ENCODE data around the gene C11orf68.
"Not testable (repeated sequence)": the region's sequence is repeated elsewhere in the genome, so short reads cannot be mapped to it uniquely, and the experiment has no call there.

C11orf68 gene

DNA sequence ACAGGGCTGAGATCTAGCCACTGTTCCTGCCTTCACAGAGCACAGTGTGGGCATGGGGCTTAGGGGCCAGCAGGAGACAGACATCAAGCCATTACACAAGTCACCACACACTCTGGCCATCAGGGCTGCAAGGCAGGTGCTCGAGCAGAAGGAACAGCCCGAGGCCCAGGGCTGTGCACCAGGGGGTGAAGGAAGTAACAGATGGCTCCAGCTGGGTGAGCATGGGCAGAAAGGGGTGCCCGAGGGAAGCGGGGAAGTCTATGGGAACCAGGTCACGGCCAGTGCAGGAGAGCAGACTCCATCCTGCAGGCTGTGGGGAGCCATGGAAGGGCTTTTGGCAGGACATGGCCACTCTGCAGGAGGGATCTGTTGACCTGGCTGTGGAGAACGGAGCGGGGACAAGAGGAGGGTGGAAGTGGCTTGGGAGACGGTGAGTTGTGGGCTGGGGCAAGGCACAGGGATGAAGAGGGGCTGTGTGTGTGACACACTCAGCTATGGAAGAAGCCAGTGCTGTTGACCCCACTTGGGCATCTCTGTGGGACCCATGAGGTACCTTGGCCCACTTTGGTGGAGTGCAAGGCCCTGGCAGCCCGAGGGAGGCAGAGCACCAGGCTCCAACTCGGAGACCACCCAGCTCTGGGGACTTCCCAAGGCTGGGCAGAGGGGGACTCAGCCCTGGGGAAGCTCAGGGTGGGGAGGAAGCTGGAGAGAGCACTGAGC lies 3.6 kb downstream of the C11orf68 start:
- DNase-seq (ENCODE audit: low read depth in 2 of 2), result no peak

DNA sequence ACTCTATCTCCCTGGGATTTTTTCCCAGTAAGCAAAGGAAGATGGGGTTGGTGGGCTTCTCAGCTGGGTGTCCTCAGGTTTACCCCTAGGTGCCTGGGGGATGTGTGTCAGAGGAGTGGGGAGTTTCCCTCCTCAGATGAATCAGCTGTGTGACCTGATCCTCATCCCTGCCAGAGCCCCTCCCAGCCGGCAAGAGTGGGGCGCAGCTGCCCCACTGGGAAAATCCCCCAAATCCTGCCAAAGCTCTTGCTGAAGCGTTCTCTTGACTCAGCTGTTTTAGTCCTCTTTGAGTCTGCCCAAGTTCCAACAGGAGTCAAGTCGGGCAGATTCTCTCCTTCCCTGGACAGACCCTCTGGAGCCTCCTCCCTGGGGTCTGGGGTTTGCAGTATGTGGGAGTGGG lies 6.0 kb downstream of the C11orf68 start:
- DNase-seq (ENCODE audit: low read depth in 2 of 2), result no peak

DNA sequence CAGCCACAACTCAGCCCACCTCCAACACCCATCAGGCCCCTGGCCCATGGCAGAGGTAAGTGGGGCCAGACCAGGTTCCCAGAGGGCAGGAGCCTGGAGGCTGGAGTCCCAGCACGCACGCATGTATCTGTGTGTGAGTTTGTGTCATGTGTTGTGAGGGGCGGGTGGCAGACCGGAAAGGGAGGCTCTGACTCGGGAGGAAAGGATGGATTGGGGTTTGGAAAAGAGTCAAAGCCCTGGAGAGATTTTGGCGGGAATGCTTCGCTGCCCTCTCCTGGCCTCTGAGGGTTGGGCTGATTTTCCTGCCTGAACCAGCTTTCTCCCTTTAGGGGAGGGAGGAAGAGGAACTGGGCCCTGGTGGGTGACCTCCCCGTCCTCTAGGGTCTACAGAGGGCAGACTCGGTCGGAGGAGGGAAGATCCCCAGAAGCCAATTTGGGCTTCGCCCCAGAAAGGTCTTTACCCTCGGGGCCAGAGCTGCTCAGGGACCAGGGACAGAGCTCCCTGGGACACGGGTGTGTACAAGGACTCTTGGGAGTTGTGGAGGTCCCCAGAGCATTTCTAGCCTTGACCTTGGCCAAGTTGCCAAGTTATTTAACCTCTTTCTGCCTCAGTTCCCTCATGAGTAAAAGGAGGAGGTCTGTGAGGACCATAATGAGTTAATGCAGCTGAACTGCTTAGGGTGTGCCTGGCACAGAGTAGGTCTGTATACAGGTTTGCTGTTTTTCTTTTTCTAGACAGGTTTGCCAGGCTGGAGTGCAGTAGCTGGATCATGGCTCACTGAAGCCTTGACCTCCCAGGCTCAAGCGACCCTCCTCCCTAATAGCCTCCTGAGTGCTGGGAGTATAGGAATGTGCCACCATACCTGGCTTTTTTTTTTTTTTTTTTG lies 6.9 kb downstream of the C11orf68 start:
- no peak for DNase-seq (ENCODE audit: low read depth in 2 of 2)

DNA sequence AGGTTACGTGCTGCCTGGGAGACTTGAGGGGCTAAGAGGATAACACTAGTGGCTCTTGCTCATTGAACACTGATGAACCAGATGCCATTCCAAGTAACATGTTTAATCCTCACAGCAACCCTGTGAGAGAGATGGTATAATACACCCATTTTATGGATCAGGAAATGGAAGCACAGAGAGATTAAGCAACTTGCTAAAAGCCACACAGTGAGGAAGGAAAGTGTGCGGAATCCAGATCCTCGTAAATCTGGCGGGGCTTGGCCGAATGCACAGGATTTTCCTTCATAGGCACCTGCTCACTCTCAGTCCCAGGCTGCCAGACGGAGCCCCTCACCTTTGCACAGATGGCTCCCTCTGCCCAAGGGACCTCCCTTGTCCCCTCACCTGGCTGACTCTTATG lies 11.0 kb downstream of the C11orf68 start:
- no peak for DNase-seq (ENCODE audit: low read depth in 2 of 2)

DNA sequence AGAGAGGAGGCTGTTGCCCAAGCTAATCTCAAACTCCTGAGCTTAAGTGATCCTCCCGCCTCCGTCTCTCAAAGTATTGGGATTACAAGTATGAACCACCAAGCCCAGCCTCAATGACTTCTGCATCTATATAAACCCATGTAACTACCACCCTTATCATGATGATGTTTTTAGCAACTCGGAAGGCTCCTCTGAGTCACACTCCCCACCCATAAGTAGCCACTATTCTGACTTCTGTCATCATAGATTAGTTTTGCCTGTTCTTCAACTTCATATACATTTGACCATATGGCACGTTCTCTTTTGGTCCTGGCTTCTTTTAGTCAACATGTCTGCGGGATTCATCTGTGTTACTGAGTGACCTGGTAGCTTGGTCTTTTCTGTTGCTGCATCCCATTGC lies 12.3 kb downstream of the C11orf68 start:
- no peak for DNase-seq (ENCODE audit: low read depth in 2 of 2)

DNA sequence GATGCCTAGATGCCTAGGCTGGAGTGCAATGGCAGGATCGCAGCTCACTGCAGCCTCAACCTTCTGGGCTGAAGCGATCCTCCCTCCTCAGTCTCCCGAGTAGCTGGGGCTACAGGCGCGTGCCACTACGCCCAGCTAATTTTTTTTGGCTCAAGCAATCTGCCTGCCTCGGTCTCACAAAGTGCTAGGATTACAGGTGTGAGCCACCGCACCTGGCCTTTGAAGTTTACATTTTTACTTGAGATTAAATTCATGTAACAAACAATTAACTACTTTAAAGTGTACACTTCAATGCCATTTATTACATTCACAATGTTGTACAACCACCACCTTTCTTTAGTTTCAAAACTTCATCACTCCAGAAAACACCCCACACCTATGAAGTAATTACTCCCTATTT lies 15.1 kb downstream of the C11orf68 start:
- DNase-seq (ENCODE audit: low read depth in 2 of 2), result no peak

DNA sequence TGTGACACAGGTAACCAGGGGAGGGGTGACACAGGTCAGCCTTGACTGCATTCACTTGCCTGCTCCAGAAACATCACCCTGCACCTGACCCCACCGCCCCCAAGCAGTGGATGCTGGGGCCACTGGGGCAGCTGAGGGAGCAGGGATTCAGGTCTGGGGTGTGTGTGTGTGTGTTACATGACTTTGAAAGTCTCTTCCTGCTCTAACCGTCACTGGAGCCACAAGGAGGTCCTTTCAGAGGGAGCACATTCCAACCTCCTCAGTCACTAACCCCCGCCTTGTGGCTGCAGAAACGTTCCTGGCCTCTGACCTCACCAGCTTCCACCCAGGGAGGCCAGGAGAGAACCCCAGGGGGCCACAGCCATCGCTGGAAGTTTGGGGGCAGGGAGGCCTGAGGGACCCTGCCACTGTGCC lies 15.8 kb downstream of the C11orf68 start:
- no peak for DNase-seq (ENCODE audit: low read depth in 2 of 2)

DNA sequence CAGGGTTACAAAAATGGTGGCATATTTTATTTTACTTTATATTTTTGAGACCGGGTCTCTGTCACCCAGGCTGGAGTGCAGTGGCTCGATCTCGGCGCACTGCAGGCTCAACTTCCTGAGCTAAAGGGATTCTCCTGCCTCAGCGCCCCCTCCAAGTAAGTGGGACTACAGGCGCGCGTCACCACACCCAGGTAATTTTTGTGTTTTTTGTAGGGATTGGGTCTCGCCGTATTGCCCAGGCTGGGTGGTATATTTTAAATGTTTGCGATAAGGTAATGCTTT lies 18.0 kb downstream of the C11orf68 start:
- DNase-seq (ENCODE audit: low read depth in 2 of 2), result no peak

DNA sequence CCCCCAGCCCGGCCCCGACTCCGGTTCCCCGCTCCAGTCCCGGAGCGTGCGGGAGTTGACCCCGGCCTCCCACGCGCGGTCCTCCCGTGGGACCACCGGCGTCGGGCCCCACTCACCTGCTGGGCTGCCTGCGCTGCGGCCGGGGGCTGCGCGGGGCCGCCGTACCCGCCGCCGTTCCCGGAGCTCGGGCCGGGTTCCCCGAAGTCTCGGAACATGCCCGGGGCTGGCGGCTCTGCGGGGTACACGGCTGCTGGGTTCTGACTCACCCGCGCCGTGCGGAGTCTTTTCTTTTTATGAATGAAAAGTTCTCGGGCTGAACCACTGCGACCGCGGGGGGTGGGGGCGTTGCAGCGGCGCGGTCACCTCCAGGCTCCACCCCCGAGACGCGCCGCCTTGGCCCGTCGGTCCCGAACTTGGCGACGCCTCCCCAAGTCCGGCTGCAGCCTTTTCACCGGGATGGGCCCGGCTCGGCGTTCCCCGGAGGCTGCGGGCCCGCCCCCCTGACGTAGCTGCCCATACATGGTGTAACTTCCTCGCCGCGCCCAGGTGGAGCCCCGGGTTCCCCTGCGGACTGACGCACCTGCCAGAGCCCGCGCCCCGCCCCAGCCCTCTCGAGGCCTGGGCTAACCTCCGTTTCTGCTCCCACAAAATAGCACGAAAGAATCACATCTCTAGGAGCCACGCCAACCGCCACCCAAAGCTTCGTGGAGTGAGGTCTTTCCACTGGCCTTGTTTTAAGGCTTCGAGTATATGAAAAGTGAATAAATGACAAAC lies 18.6 kb downstream of the C11orf68 start, which contains the start of gene FOSL1:
FOSL1 (minus strand) TSS at position 264 of the 774 bp plus-strand sequence; CDS start at position 215, 49 bp downstream.
- peak; percentile 91 to 95 for DNase-seq (ENCODE audit: low read depth in 2 of 2)

DNA sequence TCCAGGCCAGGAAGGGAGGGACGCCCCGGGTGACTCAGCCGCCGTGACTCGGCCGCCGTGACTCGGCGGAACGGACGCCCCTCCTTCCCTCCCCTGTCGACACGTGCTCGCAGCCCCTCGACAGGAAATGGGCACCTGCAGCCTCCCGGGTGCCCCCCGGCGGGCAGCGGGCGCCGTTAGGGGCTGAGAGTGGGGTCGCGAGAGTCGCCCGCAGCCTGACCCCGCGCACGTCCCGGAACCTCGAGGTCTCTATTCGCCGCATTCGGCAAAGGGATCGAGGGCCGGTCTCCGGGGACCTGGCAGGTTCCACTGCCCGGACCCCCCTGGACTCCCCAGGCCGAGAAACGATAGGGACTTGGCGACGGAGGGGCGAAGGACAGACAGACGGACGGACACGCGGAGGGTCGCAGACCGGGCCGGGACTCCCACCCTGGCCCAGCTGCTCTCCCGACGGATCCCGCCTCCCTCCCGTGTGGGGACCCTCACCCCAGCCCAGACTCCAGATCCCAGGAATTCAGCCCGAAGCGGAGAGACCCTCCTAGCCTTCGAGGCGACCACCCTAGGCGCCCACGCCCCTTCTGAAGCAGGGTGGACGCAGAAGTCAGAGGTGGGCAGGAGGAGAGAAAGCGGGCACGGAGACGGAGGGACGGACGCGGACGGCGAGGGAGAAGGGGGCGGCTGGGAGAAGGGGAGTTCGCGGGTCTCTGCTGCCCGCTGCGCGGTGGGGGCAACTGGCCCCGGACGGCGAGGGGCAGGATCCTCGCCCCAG lies 19.3 kb downstream of the C11orf68 start:
- DNase-seq (ENCODE audit: low read depth in 2 of 2), result peak; percentile 71 to 77

DNA sequence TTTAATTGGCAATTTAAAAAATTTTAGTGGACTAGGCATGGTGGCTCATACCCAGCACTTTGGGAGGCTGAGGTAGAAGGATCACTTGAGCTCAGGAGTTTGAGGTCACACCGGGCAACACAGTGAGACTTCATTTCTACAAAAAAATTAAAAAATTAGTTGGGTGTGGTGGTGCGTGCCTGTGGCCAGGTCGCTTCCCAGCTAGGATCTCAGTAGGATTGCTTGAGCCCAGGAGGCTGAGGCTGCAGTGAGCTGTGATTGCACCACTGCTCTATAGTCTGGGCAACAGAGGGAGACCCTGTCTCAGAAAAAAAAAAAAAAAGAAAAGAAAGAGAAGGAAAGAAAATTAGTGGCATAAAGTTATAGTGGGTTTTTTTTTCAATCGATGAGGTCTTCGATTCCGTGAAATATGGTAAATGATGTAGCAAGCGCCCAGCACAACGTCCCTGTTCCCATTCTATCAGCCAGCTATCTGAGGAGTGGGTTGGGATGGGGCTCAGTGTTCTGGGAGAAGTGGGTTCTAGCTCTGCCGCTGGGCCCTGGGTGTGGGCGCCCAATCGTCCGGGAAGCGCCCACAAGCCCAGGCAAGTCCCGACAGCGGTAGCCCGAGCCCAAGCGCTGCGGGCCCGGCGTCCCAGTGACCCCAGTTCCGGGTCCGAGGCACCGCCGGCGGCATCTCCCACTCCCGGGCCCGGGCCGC lies 20.1 kb downstream of the C11orf68 start:
- DNase-seq (ENCODE audit: low read depth in 2 of 2), result no peak

DNA sequence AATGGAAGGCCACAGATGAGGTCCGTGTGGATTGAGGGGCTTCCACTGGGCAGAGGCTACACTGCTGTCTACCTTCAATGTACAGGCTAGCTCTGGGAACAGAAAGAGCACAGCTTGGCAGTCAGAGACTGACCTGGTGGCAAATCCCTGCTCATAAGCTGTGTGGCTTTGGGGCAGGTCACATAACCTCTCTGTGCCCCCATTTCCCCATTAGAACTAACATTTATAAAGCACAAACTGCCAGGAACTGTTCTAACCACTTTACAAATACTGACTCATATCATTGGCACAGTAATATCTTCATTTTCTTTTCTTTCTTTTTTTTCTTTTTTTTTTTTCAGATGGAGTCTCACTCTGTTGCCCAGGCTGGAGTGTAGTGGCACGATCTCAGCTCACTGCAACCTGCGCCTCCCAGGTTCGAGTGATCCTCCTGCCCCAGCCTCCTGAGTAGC lies 21.8 kb downstream of the C11orf68 start:
- DNase-seq (ENCODE audit: low read depth in 2 of 2), result no peak

DNA sequence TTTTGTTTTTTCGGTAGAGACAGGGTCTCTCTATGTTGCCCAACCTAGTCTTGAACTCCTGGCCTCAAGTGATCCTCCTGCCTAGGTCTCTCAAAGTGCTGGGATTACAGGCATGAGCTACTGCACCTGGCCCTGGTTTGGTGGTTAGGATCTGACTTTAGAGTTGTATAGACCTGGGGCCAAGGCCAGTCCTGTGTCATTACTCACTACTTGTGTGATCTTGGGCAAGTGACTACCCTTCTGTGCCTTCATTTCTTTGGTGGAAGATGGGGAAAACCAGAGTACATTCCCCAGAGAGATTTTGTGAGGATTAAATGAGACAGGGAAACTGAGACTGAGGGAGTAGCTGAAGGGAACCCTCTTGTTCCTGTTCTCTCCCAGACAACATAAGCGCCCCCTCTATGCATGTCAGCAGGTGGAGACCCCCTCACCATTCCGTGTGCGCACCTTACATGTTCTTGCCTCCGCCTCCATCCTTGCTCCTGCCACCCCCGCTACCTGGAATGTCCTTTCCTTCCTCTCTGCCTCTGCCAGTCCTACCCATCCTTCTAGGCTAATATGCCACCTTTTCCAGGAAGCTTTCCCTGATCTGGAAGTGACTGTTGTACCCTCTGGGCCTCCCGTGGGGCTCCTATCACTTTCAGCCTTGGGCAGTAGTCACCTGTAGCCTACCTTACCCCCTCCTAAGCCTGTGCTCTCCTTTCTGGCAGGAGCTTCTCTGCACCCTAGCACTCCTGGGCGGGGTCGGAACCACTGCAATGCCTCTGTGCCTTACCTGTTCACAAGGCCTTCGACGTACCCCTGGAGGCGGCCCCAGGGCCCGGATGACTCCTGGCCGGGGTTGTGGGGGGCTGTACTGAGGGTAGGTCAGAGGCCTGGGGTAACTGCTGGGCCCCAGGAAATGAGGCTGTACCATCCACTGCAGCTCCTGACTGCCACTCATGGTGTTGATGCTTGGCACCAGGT lies 22.5 kb downstream of the C11orf68 start:
- no peak for DNase-seq (ENCODE audit: low read depth in 2 of 2)

DNA sequence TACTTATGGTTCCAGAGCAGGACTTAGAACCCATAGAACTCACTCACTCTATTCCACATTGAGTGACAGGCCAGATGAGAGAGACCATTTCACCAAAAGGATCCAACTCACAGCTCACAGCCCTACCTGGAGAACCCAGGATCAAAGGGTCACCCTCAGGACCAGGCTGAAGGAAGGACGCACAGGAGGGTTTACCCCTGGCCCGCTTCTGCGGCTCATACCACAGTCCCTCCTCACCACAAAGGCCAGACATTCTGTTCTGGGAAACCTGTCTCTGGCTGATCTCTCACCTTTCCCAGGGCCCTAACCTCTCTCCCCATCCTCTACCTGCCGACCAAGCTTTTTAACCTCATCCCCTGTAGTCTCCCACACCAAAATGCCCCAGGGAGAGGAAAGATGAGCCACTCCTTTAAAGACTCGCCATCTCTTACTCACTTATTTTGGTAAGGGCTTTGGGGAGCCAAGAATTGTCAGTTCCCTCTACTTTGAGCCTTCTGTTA lies 23.3 kb downstream of the C11orf68 start:
- no peak for DNase-seq (ENCODE audit: low read depth in 2 of 2)

DNA sequence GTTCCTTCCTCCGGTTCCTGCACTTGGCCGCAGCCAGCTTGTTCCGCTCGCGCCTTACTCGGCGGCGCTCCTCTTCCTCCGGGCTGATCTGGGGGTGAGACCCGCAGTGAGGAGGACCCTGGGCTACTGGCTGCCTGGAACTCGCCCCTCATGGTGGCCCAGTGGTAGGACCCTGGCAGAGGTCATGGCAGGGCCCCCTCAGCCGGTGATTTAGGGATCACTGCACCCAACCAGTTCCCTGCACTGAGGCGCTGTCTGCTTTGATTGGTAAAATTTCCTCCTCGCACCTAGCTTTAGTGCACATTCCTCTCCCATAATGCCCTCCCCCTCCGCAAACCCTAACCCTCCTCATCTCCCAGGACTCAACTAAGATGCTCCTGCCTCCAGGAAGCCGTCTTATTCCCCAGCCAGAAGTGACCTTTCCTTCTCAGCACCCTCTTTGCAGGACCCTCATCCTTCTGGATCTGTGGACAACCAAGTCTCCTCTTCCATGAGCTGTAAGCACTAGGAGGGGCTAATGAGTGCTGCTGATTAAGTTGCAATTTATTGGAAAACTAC lies 24.7 kb downstream of the C11orf68 start:
- no peak for DNase-seq (ENCODE audit: low read depth in 2 of 2)

DNA sequence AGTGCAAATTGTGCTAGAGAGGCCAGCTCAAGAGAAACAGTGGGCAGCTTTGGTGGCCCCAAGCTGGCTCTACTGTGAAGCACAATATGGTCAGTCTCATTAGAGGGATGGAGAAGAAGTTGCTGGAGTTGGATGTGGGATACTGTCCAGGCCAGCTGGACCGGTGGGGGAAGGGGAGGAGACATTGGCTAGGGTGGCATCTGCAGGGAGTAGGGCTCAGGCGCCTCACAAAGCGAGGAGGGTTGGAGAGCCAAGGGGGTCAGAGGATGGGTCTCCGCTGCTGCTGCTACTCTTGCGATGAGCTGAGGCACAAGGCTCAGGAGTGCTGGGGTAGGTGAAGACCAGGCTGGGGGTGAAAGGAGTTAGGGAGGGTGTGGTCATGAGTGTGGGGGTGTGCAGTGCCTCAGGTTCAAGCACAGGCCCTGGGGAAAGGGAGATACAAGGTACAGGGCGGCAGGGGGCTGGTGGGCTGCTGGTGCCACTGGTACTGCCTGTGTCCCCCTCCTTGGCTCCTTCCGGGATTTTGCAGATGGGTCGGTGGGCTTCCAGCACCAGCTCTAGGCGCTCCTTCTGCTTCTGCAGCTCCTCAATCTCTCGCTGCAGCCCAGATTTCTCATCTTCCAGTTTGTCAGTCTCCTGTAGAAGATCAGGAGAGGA lies 26.1 kb downstream of the C11orf68 start:
- DNase-seq (ENCODE audit: low read depth in 2 of 2), result no peak

DNA sequence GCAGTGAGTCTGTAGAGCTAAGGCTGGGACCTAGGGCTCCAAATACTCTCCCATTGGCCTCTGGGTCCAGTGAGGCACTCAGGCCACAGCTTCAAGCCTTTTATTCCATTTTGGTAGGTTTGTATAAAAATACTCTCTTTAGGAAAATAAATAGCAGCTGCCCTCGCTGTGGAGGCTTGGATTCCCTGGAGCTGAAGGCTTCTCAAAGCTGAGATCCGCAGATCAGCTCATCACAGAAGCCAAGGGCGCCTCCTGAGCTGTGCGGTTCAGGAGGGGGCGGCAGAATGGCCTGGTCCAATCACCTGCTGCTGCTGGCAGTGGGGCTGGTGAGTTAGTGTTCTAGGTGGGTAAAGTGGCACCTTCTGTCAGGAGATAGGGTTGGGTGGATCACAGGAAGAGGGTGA lies 26.7 kb downstream of the C11orf68 start:
- not testable (repeated sequence) for DNase-seq (ENCODE audit: low read depth in 2 of 2)

DNA sequence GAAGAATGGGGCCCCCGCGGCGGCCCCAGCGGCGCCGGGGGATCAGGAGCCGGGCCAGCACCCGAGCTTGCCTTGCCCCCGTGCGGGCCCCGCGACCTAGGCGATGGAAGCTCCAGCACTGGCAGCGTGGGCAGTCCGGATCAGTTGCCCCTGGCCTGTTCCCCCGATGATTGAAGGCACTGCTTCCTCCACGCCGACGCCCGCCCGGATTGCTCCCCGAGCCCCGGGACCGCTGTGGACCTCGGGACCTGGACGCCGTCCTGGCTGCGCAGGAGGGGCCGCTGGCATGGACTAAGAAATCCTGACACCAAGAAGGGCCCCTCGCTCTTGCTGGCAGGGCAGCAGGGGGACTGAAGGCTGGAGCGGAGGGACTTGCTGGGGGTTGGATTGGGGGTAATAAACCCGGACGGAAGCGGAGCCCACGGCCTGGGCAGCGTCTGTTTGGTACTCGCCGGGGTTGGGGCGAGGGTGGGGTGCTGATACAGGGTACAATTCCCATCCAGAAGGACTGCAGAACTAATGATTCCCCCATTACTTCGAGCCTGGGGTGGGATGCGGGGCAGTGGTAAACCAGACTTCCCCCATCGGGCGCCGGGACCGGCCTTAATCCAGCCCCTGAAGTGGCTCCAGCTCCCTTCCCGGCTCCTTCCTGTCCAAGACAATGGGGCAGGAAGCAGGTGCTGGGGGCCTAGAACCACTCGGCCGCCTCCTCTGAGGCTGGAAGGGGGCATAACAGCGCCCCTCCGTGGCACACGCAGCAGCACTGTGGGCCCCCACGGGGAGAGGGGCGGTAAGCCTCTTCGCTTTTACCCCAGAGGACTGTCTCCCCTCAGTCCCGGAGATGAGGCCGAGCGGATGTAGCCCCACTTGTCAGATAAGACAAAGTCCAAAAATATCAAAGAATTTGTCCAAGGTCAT lies 27.4 kb downstream of the C11orf68 start:
- no peak for DNase-seq (ENCODE audit: low read depth in 2 of 2)

All from stimulated activated CD8-positive, alpha-beta memory T cell treated with anti-CD3 and anti-CD28 coated beads, Interleukin-2, amount 100 ng/mL, for 48 hours (primary cell).